GM19372 (cell line): Measurements from ENCODE around the gene EPHB1.

Experiments used
- ATAC-seq: cut with Tn5 transposase; IDR thresholded peaks from one replicate; pipeline ENCODE4 v1.9.1; 2021; ENCODE audit warnings: mild to moderate bottlenecking, low read depth, moderate library complexity; ENCODE audit not compliant: unreplicated experiment

EPHB1 gene

DNA sequence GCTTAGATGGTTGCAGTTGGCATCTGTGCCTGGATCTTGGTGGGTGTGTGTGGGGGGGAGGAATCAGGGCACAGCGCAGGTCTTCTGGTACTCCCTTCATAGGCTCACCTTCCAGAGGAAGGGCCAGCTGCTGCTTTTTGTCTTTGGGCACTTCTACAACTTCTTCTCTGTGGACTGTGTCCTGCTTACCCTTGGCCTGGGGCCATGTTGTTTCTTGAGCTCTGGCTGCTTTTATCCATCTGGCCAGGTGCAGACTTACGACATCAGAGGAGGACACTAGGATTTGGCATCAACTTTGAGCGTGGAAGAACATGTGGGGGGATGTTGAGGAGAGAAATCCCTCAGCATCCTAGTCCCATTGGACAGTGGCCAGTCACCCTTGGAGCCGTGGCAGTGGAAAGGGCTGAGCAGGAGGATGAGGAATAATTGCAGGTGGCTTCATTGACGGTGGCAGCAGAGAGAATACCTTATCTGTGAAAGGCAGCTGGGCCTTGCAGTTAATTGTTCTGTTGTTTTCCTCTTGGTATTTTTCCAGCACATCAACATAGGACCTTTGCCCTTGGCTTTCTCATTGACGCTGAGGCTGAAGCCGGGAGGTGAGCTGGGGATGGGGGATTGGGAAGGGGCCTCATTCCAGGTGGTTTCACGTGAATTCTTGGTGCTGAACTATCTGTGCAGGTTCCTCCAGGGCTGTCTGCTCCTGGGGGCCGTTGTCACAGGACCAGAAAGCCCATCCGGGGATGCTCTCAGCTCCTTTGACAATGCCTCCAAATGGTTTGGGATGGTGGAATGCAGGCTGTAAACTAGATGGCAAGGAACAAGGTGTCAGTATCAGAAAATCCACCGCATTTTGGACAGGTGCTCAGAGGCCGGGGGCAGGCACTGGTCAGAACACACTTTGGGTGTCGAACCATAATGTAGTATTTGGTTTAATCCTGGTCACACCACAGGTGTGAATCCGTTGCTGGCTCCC lies 9.7 kb downstream of the EPHB1 start:
- no peak for ATAC-seq

DNA sequence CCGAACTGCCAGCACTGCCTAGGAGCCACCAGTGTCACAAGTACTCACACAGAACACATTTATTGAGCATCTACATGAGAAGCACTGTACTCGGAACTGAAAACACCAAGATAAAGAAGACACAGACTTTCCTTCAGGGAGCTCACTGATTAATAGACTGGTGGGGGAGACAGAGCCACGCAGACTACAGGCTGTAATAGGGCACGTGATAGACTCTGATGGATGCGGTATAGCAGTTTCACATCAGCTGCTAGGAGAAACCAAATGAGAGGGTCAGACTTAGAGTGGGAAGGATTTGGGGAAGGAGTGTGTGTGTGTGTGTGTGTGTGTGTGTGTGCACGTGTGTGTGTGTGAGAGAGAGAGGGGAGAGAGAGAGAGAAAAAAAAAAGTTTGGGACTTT lies 12.1 kb downstream of the EPHB1 start:
- no peak for ATAC-seq

DNA sequence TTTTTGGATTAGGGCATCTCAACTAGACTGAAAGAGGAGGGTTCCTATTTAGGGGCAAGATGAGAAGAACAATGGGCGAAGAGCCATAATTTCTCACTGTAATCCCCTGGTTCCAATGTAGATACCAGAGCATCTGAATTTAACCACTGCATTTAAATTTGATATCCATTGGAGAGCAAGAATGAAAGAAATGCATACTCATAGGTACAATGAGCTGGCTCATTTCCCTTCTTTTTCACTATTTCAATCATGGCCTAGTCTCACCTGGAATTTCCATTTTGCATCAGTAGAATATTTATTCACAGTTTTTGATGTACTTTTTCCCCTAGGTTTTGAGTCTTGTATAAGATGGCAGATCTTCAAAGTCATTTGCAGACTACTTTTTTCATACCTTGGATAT lies 13.8 kb downstream of the EPHB1 start:
- no peak for ATAC-seq

DNA sequence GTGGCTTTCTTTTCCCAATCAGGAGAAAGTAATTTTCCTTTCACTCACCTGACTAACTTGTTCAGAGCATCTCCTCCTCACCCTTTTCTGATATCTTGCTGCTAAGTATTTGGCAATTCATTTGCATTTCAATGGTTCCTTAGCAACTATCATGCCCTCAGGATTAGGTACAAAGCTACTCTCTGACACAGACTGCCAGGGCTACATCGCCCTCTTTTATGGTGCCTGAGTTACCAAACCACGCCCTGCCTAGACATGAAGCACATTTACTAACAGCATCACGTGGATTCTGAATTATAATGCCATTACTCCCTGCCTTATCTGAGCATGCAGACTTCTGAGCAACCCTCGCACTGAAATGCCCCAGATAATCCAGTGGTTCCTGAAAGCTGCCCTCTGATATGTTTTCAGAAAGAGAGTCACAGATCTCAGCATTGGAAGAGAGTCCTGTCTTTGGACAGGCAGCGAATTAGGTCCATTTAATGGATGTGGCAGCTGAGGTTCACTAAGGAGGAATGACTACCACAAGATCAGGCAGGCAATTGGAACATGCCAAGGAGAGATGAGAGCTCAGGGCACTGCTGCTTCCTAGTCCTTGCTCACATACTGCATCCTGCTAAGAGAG lies 14.5 kb downstream of the EPHB1 start:
- ATAC-seq = no peak

DNA sequence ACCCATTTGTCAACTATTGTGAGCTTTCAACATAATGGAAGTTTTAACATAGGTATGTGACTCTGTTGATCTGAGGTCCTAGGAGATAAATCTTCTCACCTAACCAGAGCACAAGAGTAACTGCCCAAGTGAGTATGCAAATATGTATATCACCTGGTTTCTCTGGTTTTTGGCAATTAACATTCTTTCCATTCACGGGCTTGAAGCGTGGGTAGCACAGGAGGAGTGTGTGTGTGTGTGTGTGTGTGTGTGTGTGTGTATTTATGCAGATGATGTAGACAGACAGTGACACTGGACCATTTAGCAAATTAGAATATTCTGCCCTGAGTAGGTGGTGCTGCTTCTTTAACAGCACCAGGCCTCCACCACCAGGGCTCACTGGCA lies 15.0 kb downstream of the EPHB1 start:
- ATAC-seq = no peak

DNA sequence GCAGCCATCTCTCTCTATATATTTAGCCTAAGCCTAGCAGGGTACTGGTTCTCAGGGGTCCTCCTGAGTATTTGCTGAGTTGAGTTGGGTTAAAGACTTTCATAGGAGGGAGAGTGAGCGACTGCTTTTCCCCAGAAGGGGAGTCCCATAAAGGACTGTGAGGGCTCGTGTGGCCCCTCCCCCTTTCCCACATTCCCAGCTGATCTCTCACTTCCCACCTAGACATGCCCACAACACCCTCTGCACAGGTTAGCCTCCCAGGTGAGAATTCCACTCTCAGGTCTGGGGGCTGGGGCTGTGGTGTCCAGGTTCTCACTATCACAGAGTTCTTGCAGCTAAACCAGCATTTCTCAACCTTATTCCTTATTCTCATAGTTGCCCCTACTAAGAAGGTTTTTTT lies 15.8 kb downstream of the EPHB1 start:
- ATAC-seq = no peak

DNA sequence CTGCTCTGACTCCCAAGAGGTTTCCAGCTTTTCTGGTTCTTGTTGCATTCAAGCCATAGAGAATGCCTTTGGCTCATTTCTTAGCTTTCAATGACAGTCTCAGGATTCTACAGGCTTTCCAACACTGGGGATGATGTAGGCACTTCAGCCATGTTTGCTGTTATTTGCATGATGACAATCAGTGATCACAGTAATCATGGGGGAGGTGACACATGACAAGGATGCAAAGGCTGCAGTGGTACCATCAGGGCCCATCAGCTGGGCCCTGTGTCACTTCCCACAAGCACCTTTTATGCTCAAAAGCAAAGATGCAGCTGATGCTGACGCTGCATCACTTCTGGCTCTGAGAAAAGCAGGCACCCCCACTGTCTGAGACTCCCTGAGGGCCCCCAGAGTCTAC lies 18.6 kb downstream of the EPHB1 start:
- no peak for ATAC-seq

DNA sequence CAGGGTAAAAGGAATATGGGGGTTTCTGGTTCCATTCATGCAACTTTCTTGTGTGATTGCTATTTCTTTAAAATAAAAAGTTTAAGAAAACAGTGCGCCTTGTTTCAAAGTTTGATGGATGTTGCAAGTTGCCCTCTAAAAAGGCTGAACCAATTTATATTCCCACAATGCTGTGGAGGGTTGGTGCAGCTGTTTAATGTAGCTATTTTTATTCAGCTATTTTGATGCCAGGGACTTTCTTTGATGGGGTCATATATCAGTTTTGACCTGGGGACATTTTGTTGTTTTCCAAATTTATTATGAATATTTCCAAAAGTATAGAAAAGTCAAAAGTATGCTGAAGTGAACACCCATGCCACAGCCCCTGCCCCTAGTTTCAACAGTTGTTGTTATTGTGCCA lies 20.5 kb downstream of the EPHB1 start:
- no peak for ATAC-seq

DNA sequence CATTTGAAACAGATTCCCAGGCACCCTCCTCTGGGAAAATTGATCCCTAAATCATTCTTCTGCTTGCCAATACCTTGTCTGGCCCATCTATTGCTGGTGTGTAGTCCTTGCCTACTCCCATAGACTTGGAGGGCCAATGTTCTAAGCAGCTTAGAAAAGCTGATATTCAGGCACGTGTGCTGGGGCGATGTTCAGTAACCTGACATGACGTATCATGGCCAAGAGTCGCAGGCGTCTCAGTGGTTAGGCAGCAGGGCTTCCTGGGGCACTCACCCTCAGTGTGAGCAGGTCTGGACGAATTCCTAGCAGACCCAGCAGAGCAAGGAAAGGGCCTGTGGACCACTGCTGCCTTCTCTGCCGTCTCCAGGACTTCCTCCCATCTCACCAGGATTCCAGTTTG lies 21.6 kb downstream of the EPHB1 start:
- no peak for ATAC-seq

DNA sequence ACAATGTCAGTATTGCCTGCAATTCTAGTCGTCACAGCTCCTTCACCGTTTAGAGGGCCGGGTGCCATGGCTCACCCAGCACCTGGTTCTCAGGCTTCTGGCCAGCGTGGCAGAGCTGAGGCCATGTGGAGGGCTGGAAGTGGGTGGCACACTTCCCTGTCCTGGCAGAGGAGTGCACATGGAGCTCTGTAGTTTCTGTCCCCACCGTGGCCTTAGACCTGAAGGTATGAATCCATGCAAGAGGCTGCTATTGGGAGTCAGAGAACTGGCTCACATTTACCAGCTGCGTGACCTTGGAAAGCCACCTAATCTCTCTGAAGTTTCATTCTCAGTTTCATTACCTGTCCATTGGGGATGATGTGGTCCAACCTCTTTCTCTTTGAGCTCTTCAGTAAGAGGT lies 22.2 kb downstream of the EPHB1 start:
- ATAC-seq = no peak

DNA sequence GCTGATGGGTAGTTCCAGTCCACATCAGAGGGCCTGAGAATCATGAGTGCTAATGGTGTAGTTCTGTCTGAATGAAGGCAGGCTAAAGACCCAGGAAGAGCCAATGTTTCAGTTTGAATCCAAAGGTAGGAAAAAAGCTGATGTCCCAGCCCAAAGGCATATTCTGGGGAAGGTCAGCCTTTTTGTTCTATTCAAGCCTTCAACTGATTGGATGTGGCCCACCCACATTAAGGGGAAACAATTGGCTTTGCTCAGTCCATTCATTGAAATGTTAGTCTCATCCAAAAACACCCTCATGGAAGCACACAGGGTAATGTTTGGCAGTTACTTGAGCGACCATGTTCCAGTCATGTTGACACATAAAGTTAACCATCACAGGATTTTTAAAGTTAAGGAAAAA lies 25.9 kb downstream of the EPHB1 start:
- ATAC-seq = no peak

DNA sequence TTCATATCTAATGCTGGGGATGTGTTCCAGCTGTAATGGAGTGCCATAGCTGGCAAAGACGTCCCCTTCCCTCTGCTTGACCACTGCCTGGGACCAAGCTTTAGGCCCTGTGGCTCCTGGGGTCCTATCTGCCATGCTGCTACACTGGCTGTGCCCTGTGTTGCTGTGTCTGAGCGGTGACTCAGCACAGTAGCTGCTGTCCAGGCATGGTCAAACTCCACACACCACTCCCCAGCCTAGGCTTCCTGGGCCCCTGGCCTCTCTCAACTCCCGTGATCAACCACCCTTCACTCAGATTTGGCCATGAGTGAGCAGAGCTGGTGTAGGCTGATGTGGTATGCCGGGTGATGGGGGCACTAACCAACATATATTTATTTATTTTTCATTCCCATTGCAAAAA lies 27.0 kb downstream of the EPHB1 start:
- no peak for ATAC-seq

DNA sequence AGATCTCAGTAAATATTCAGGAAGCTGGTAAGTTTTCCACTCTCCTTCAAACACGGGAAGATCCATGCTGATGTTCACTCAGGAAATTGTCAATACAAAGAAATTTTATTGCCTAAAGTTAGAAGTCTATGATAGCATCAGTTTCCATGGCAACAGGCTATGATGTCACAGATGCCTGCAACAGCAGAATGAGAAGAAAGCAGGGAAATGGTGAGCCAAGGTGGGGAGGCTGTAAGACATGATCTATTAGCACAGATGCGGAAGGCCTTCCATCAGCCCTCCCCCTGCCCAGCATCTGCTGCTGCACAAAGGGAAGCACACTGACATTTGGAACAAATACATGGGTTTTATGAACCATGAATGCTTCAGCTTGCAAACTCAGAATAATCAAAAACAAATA lies 28.6 kb downstream of the EPHB1 start:
- no peak for ATAC-seq

DNA sequence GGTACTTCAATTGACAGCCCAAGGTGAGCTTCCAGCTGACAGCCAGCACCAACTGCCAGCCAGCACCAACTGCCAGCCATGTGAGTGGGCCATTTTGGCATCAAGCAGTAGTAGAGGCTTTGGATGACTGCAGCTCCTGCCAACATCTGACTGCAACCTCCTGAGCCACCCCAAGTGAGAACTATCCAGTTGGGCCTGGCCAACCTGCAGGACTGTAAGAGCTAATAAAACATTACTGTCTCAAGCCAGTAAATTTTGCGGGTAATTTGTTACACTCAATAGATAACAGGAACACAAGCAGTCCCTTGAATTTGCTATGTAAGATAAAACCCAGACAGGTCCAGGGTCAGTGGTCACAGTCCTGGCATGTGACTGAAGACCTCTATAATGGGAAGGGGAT lies 29.7 kb downstream of the EPHB1 start:
- no peak for ATAC-seq

DNA sequence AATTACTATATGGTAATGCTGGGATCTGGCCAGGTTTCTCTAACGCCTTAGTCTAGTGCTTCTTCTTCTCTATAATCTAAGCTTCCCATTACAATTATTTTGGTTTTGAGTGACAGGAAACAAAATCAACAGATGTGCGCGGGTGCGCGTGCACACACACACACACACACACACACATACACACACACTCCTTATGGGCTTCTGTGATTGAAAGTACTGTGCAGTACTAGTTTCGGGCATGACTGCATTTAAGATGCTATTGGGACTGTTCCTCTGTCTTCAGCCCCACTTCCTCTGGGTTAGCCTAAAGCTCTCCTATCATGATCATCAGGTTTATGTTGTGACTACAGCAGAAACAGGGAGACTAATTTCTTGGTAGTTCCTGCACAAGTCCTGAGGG lies 32.2 kb downstream of the EPHB1 start:
- no peak for ATAC-seq

DNA sequence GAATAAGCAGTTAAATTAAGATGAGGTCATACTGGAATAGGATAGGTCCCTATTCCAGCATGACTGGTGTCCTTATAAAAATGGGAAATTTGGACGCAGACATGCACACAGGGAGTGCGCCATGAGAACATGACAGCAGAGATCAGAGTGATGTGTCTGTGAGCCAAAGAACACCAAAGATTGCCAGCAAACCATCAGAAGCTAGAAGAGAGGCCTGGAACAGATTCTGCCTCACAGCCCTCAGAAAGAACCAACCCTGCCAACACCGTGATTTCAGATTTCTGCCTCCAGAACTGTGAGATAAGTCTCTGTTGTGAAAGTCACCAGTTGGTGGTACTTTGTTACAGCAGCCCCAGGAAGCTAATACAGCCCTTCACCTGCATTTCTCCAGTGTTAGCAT lies 34.7 kb downstream of the EPHB1 start:
- no peak for ATAC-seq

DNA sequence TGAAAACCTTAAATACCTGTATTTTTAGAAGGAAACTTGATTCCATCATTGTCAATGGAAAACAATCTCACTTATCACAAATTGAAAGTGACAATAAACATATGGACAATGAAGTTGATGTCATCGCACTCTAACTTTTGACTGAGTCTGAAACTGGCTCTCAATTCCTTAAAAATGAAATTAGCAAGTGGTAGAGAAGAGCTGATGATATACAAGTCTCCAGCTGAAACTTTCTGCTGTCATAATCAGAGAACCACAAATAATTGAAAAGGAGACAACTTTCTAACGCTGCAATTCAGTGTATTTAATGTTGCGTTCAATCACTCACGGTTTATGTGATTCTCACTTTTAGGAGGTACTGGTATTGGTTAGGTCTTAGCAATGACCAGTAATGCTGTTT lies 37.5 kb downstream of the EPHB1 start:
- ATAC-seq = no peak

DNA sequence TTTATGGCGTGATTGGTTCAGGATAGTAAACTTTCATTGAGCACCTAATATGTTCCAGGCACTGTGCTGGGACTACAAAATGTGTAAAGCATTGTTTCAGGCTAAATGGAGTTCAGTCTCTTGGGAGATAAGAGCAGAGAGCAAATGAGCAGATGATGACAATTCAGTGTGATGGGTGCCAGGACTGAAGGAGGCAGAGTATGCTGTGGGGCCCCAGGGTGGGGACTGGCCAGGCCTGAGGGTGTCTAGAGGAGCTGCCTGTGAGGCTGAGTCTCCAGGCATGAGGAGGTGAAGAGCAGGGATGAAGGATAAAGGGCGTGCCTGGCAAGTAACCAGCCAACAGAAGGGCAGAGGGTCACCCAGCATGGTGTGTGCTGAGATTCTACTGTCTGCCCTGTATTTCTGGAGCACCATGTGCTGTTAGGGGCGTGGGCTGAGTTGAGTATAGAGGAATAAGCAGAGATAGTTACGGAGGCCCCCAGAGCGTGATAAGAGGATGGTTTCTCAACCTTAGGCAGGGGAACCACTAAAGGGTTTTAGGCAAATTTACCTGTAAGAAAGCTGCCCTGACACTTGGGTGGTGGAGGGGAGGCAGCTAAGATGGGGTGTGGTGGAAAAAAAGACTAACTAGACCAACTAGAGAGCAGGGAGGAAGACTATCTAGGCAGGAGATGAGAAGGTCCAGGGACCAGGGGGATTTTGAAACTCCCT lies 38.5 kb downstream of the EPHB1 start:
- ATAC-seq = no peak

DNA sequence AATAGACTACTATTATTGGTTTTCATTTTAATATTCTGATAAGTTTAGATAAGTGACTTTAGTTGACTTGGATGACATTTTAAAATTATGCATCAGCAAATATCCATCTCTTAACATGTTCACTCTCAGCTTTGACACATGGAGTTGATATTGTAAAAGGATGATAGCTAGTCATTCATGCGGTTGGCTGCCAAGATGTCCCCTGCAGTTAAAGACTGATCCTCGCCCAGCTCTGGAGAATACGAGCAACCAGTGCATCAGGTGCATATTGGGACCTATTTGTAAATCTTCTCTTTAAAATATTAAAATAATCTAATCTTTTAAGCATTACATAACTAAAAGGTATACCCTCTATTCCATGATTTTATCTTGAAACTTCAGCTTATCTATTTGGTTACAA lies 41.9 kb downstream of the EPHB1 start:
- no peak for ATAC-seq

DNA sequence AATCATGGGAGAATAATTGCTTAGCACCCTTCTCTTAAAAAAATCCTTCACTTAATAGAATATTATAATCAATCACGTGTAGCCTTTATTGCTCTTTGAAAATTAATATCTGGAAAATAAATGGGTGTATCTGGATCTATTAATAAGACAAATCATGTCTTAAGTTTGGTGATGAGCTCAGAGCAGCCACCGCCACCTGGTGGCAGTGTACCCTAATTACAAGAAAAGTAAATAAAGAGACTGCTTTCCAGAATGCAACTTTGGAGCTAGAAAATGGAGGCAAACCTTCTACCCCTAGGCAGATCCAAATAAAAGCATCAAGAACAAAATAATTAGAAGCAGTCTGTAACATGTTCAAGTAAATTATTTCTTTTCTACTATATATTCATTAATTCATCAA lies 43.5 kb downstream of the EPHB1 start:
- ATAC-seq = no peak

DNA sequence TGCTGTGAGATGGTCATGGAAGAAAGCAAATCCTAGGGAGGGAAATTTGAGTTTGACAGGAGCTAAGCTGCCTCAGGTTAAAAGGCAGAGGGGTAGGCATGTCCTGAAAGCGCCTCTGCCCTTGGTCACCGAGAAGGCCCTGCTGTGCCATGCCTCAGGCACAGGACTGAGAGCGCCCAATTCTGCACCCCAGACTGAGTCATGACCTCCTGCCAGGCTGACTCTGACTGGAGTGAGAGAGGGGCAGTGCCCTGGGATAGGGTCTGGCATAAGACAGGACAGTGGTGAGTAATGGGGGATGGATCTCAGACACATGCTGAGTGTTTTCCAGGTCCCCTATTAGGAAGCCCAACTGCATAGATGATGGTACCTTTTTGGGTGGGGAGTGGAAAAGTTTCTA lies 44.4 kb downstream of the EPHB1 start:
- no peak for ATAC-seq

DNA sequence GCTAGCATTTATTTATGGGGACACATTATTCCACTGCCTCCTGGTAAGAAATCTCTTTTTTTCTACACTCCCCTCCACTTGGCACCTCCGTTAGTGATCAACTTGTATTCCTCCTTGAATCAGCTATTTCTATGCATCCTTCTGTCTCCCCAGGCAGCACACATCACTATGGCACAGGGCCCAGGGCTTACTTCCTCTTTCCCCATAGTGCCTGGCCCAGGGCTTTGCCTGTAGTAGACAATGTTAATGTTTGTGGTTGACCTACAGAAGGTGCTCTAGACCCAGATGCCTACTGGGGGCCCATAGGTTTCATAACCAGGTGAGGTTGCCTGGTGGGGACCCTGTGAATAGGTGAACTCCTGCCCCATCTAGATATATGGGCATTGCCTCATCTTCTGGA lies 44.9 kb downstream of the EPHB1 start:
- ATAC-seq = peak; percentile 81
